ENCODE results near the gene FSIP1.
A peak's percentile ranks its signal among the peaks of the same experiment; 100 is the strongest.

Gene FSIP1

DNA sequence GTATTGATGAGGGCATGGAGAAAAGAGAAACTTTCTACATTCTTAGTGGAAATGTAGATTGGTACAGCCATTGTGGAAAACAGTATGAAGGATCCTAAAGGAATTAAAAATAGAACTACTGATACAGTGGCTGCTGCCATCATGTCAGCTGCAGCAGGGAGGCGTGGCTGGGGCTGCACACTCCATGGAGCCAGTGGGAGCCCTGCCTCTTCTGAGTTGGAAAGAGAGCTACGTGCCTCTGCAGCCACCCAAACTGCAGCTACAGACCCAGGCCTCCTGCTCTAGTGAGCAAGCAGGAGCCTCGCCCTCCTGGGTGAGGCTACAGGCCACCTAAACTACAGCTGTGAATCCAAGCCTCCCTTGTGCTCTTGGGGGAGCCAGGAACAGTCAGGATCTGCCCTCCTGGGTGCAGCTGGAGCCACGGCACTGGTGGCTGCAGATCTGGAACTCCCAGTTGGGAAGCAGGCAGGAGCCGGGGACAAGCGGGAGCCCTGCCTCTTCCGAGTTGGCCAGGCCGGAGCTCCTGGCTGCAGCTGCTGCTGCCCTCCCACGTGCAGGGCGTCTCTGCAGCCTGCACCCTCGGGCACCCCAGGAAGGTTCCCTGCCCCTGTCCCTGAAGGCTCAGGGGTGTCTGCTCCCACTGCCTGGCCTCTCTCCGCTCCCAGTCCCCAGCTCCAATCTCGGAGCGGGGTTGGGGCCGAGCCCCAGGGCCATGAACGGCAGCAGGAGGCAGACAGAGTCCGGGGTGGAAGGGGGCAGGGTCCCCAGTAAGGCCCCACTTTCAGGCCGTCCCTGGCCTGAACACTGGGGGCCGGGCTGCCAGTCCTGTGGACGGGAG lies 137.3 kb downstream of the FSIP1 start:
- DNase-seq (ENCODE audit: low read depth) = no peak

DNA sequence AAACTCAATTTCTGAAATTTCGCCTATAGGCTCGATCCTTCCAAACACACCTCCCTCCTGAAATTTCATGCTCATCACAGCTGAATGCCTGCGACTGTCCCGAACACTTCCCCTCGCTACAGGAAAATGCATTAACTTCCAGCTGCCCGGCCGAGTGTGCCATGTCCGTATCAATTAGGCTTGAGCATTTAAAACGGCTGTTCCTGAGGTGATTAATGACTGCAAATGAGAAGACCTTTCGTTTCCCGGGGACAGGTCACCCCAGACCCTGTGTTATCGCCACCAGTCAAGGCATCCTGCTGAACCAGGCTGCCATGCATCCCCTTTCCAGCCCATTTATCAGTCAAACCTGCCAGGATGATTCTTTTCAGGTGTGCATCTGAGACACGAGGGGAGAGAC lies 138.5 kb downstream of the FSIP1 start:
- DNase-seq (ENCODE audit: low read depth) = no peak

DNA sequence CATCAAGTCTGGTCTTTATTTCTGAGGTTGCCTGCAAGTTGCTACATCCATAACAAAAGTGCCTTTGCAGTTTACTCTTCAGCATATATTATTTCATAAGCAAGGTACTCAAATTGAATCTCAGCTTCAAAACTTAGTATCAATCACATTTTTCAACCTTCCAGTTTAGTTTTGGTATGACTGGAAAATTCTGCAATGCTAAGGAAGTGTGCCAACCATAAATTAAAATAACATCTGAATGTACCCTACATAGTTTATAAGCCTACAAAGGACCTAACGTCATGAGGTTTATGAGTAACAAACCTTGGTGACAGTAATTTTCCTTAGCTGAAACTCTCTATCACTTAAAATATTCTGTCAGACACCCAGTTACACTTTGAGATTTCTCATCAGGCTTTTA lies 138.9 kb downstream of the FSIP1 start:
- DNase-seq (ENCODE audit: low read depth) = no peak

DNA sequence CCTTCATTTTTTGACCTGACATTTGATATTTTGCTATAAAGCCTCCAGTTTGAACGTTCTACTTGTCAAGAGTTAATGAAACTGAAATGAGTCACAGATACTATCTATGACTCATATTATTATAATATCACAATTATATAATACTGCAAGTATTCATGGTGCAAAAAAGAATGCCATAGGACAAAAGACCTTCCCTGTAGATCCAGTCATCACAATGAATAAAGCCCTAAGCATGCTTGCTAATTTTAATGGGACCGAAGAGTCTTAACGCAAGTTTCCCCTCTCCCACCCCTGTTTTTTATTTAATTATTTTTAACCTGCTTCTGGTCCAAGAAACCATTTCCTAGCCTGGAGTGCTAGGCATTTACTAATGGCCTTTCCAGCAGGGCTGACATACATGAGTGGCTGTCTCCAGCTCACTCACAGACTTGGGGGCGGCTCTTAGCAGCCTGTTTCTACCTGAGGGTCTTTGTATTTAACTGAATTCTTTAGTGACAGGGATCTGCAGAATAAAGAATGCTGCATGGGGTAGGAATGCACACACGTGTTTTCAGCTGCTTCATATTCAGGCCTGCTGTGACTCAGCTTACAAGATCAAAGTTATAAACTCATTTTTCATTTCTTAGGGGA lies 140.5 kb downstream of the FSIP1 start:
- DNase-seq (ENCODE audit: low read depth) = no peak

DNA sequence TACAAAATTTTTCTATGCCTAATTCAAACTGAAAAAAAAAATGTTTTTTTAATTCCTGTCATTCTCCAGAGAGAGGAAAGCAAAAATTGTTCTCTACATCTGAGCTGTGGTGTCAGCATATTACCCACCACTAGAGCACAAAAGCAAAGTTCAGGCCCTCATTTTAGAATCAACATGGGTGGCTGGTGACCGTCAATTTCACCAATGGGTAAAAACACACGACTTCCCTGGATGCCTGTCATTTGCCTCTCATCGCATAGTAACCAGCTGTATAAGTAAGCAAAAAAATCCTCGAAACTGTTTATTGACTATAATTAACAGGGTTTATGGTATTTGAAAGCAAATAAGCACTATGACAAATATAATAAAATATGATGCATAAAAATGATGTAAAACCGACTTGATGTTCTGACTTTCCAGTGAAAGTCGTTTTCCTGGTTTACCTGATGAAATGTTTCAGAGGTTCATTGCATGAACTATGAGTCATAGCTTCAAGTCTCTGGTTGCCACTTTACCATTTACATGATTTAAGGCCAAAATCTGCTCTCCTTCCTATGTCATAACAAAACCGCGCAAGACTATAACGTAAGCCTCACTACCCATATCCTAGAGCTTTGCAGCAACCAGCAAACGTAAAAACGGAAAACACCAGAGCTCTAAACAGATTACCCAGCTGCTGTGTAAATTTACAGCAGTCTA lies 141.3 kb downstream of the FSIP1 start:
- no peak for DNase-seq (ENCODE audit: low read depth)

DNA sequence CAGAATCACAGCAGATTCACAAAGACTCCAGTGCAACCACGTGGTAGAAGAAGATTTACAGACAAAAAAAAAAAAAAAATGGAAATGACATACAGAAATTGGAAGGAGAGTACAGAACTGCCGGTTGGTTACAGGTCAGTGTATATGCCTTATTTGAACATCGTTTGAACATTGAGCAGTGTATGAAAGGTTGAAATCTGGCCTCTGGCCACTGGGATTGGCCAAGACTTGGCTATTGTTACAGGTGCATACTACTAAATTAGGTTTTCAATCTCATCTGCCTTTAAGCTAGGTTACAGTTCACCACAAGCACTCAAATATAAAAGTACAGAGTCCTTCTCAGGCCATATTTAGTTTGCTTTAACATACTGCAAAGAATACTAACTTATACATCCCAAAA lies 142.0 kb downstream of the FSIP1 start:
- no peak for DNase-seq (ENCODE audit: low read depth)

DNA sequence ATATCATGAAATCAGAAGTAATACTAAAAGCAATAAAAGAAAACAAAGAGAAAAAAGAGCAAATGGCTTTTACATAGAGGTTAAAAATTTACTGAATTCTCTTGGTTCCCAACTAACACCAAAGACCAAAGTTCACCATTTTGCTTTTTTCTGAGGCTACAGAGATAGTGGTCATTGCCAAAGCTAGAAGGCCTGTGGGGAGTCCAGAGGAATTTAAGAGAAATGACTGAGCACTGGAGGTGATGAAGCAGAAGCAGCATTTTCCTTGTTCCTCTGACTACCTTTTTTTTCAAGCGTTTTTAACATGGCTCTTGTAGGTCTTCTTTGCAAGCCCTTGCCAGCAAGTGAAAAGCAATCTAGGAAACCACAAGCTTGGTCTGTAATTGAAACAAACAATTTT lies 143.6 kb downstream of the FSIP1 start:
- DNase-seq (ENCODE audit: low read depth) = no peak

DNA sequence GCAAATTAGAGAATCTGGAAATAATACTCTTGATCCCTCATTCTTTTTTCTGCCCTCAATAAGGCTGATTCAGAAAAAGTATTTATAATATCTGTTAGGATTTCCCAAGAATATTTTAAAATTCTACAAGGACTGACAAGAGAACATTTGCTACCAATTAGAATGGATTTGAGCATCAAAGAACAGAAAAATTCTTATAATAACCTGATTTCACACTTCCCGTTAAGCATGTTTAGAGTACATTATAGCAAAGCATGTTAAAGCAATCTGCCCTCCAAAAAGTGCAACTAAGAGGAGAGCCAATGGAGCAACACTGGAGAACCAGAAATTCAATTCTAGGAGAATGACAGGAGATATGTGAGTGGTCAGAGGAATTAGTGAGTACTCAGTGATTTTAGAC lies 144.6 kb downstream of the FSIP1 start:
- DNase-seq (ENCODE audit: low read depth) = no peak

DNA sequence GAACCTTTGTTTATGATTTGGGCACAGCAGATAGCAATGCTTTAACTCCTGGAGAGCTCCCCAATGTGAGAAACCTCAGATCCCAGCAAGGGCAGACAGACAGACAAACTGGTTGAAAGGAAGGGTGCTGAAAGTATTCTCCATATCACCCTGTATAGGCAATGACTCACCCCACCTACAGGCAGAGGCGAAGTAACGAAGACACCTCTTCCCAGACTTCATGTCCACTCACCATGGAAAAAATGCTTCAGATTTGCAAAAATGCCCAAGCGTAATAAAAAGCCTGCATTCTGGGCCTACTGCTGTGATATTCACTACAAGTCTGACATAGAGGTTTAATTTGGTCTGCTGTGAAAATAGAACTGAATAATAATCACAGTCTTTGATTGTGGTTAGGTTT lies 151.3 kb downstream of the FSIP1 start:
- no peak for DNase-seq (ENCODE audit: low read depth)

DNA sequence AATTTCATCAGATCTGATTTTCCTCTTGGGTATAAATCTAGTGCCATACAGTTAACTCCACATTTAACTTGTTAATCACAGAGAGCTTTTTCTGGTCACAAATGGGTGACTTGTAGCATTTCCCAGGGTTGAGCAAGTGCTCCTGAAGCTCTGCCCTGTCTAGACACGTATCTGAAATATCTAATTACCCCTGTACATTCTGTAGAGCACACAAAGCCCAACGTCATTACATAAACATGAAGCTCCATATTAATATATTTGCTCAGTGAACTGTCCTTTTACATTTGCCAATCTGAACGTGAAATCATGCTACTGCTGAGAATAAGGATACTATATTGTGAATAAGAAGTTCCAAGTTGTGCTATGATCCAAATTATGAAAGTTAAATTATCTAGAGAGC lies 152.7 kb downstream of the FSIP1 start:
- DNase-seq (ENCODE audit: low read depth) = no peak

DNA sequence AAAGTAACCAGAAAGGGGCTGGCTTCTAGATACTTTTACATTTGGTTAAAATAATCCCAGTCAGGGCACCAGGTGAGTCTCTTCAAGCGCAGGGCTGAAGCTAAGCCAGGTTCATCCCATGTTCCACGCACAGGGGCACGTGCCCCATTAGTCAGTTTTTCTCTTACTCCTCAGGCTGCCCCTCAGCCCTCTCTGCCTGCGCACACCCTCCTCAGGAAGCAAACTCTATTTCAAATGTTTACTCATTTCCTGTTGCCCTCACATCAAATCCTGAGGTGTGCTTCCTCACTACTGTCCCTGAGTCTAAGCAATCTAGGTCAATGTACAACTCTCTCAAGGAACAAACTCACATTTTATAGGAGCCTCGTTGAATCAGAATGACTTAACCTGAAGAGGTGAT lies 153.3 kb downstream of the FSIP1 start:
- DNase-seq (ENCODE audit: low read depth) = peak; percentile 53

DNA sequence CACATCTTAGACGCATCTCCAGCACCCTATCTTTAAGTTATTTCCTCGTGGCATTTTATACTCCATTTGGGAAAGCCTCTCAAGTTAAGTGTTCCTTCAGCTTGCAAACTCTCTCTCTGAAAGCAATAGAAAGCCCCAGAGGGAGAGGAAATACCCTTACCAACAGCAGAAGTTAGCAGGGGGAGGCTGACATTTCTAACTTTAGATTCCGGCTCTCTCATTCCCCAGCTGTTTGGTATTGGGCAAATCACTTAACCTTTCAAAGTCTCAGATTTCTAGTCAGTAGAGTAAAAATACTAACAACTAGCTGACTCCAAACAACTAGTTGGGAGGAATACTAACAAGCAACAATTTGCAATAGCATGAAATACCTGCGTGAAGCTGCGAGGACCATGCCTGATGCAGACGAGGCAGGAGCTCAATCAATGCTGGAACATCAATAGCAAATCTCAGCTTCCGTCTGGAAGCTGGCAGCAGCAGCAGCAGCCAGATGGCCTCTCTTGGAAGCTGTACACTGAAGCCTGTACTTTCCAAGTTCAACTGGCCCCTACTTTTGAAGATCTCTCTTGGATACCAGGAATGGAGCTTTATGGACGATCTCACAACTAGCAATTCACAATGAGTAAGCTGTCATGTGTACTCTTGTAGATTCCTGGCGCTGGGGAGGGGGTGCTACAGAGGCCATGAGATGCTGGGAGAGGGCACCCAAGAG lies 153.9 kb downstream of the FSIP1 start:
- no peak for DNase-seq (ENCODE audit: low read depth)

DNA sequence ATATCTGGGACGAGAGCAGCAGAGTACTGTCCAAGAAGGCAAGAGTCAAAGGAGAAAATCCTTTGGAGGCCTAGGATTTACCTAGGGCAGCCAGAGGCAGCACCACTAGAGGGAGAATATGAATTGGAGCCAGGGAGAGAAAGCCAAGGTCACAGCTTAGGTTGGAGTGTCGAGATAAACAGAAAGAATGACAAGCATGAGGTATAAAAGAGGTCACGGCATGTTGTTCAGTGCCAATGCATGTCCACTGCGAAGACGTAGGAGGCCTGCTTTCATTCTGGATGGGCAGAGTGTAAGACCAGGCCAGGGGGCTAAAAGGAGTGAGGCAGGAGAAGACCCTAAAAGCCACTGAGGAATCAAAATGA lies 154.5 kb downstream of the FSIP1 start:
- no peak for DNase-seq (ENCODE audit: low read depth)

DNA sequence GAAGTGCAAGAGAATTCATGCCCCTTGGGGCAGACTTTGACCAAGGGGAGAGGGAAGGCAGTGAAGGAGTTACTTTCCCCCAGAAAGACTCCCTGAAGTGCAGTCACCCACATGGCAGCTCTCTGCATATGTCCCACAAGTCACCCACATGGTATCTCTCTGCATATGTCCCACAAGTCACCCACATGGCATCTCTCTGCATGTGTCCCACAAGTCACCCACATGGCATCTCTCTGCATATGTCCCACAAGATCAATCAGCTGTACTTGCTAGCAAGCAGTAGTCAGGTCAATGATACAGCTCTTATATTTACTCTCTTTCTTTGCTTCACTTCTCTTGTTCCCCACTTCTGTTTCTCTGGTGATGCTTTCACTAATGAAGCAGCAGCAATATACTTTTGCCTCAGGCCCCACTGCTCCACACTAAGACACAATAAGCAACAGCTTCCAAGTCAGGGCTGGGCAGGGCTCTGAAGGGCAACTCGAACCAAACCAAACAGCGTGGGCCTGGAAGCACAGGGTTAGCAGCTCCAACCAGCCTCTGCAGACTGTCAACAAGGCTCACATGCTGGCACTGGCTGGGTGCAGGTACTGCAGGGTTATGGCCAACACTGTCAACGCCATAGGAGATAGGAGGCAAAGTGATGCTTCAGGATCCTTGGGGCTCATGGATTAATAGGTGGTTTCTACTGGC lies 155.0 kb downstream of the FSIP1 start:
- no peak for DNase-seq (ENCODE audit: low read depth)

DNA sequence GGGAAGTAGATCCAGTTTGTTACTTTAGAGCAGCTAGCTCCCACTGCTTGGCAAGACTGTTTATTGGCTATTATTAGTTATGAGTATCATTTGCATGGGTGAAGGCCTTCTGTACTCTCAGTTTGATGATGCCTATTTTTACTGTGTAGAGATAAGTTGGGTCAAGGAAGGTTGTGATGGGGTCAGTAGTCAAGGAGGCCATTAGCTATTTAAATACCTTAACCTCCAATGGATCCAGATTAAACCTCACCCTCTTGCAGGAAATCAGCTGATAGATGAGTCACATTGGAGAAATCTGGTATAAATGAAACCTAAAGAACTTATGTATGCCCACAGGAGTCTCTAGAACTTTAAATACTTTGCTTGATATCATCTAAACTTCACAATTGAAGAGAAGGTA lies 156.8 kb downstream of the FSIP1 start:
- no peak for DNase-seq (ENCODE audit: low read depth)

DNA sequence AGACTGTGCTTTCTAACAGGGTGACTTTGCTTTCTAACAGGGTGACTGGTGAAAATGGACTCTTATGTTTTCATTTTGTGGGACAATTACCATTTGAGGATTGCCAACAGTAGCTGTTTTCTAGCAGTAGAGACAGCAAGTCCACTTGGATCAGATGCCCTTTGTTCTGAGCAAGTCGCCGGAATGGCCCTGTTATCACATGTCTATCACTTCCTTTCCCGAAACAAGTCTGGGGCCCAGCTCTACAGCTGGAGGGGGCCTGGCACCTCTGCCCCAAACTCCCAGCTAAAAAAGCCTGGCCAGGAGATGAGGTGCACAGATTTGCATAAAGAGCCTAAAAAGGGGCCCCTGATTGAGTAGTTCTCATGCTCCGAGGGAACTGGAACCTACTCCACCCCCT lies 157.2 kb downstream of the FSIP1 start:
- DNase-seq (ENCODE audit: low read depth) = no peak

DNA sequence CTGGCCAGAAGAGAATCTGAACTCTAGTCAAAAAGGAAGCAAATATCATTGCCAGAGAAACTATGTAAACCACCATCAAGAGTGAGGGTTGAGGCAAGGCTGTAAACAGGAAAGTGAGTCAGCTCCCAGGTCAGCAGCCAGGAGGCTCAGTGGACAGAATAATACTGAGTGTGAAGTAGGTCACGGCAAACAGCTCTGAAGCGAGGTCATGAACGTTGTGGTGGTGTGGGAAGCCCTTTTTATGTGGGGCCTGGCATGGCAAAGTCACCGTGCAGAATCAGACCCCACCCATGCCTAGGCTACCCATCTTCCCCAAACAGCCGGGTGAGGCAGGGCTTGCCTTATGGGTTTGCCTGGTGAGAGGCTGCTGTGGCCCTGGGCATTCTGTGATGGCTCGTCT lies 157.8 kb downstream of the FSIP1 start:
- peak; percentile 60 for DNase-seq (ENCODE audit: low read depth)

DNA sequence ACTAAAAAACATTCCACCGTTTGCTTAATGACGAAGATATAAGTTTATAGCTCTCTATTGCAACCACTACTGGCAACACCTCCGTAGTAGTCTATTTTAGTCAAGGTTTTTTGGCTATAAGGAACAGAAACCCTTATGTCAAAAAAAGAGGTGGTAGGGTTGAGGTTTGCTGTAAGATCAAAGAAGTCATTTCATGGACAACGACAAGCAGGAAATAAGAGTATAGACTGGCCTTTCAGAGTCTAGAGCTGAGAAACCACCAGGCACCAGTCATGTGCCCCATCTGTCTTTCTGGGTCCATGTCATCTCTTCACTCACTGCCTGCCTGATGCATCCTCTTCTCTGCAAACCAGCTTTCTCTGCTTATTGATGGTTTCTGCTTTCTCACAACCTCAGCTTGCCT lies 159.1 kb downstream of the FSIP1 start:
- DNase-seq (ENCODE audit: low read depth) = peak; percentile 33

DNA sequence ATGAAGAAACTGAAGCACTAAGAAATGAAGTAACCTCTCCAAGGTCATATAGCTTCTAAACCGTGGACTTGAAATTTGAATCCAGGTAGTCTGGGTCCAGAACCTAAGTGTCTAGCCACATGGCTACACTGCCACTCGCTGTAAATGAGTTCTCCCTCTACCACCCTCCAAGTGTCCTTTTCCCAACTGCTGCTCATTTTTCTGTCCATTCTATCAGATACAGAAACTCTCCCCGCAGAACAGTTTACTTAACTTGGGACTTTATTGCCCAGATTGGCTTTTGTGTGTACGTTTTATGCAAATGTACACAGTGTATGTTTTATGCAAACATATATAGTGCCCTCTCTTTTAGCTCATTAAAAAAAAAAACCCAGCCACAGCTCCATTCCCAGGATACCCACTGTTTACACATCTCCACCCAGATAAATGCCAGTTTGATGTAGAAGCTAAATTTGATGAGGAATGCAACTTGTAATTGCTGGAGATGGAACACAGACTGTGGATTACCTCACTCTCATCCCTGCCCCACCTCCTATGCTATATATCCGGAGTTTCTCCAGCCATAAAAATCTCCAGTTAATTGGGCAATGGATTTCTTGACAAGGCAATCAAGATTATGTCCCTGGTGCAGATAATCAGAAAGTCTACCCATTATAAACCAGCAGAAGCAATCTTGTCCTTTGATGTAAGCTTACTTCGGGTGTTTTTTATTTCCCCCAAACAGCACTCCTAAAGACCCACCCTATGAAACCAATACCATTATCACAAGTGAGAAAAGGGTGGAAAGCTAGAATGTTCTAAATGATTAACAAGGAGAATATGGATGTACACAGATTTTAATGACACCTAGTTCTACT lies 159.8 kb downstream of the FSIP1 start:
- no peak for DNase-seq (ENCODE audit: low read depth)

DNA sequence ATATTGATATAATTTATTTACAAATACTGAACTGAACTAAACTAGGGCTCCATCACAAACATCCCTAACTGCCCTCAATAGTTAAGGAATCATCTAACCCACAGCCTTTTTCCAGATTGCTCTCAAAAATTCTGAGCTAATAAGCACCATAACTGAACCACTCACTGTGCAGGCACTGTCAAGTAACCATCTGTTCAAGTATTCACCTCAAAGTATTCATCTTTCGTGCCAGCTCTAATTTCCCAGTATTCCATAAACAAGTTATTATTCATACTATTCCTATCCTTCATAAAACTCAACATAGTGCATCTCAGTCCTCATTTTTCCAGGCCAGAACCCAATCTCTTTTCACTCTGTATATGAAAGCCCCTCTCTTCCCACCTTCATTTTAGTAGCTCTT lies 160.7 kb downstream of the FSIP1 start:
- no peak for DNase-seq (ENCODE audit: low read depth)

DNA sequence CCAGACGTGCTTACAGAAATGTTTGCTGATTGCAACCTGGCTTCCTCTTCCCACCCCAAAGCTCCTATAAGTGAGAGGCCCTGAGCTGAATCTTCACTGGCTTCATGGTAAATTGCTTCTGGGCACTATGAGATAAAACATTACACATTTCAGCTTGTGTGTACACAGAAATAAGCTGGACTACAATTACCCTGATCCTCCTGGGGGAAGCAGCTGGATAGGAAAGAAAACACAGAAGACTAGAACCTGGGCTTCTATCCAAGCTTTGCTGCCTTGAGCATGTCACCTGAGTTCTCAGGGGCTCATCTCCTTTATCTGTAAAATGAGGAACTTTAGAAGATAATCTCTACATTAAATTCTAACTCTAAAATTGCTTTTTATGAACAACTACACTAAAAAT lies 161.4 kb downstream of the FSIP1 start:
- no peak for DNase-seq (ENCODE audit: low read depth)

All from activated T-helper 1 cell treated with Interleukin-2 at 50 U/mL for 16 hours (primary cell).